HG03571 (cell line): ENCODE results near the gene GPR42.

Experiments
- ATAC-seq: cut with Tn5 transposase; IDR thresholded peaks from one replicate; pipeline ENCODE4 v1.9.1; 2021; ENCODE audit not compliant: unreplicated experiment

The GPR42 gene, protein sequence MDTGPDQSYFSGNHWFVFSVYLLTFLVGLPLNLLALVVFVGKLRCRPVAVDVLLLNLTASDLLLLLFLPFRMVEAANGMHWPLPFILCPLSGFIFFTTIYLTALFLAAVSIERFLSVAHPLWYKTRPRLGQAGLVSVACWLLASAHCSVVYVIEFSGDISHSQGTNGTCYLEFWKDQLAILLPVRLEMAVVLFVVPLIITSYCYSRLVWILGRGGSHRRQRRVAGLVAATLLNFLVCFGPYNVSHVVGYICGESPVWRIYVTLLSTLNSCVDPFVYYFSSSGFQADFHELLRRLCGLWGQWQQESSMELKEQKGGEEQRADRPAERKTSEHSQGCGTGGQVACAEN

DNA sequence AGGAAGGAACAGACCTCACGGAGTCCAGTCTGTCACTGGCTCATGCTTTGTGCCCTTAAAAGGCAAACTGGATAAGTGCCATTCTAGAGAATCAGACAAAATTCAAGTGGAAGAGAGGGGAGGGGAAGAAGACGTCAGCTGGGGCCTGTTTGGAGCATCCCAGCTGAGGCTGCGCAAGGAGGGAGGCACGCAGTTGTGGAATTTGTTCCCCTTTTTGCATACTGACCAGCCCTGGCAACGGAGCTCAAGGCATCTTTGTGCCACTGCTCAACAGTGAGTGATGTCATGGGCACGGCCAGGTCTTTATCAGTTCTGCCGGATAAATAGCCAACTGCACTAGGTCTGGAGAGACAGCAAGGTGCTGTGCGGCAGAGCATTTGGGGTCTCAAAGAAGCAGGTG is at the start of gene GPR42:
TSS of gene GPR42 (plus strand) at position 347 of the 400 bp plus-strand sequence. CDS start 292 bp downstream, outside the sequence.
- ATAC-seq = no peak

DNA sequence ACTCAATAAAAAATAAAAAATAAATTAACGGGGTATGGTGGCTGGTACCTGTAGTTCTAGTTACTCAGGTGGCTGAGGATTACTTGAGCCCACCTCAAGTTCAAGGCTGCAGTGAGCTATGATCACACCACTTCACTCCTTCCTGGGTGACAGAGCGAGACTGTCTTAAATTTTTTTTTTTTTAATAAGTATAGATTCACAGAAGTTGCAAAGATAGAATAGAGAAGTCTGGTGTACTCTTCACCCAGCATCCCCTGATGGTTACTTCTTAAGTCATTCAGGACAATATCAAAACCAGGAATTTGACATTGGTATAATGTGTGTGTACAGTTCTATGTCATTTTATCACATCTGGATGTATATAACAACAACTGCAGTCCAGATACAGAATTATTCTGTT is 49.6 kb upstream of the GPR42 start:
- no peak for ATAC-seq

DNA sequence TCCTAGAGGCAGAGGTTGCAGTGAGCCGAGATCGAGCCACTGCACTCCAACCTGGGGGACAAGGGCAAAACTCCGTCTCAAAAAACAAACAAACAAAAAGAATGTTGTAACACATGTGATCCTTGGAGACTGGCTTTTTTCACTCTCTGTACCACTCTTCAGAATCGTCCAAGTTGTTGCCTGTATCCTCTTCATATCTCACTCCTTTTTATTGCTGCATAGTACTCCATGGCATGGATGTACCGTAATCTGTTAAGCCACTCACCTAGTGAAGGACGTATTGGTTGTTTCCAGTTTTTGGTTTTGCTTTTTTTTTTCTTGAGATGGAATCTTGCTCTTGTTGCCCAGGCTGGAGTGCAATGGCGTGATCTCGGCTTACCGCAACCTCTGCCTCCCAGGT is 48.9 kb upstream of the GPR42 start:
- no peak for ATAC-seq

DNA sequence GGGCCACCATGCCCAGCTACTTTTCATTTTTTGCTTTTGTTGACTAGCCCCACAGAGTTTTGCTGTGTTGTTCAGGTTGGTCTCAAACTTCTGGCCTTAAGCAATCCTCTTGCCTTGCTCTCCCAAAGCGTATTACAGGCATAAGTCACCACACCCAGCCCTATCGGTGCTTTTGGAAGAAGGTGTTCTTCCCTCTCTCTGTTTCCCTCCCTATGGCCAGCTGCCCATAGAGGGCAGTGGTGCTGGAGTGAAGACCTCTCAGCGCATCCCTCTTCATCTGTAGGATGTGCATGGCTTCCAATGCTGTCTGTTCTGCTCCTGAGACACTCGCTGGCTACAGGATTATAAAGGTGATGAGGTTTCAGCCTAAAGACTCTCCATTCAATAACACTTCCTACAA is 43.2 kb upstream of the GPR42 start:
- ATAC-seq = no peak

DNA sequence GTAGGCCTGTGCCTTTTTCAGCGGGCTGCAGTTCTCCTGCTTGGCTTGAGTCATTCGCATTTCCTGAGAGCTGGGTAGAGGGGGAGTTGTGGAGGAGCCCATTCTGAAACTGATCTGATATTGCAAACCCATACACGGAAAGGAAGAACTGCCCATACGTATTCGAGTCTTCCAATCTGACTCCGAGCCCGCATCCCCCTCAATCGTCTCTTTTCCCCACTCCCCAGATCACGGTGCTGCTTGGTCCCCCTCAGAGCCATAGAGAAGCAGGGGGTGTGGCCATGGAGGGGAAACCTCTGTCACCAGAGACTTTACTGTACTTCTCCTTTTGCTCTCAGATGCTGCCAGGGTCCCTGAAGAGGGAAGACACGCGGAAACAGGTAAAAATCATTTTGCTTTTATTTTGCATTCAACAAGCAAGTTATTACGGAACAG is 42.0 kb upstream of the GPR42 start, which contains the start of gene CD22:
TSS of gene CD22 (plus strand) at position 337 of the 435 bp plus-strand sequence. CDS start 2,854 bp downstream, outside the sequence.
- no peak for ATAC-seq

DNA sequence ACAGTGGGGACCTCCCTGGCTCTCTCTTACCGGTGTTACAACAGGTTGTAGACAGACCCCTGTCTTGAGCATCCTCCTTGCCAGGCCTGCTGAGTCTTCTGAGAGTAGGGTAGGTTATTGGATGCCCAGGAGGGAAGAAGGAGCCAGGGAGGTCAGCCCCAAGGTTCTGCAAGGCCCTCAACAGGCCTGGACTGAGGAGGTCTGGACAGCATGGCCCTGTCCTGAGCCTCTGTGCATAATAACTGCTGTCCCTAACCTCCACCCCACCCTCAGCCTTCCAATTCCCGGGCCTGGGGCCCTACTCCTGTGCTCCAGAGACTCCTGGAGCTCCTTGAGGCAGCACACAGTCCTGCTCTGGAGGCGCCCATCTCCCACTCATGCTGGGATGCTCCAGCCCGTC is 41.5 kb upstream of the GPR42 start:
- no peak for ATAC-seq

DNA sequence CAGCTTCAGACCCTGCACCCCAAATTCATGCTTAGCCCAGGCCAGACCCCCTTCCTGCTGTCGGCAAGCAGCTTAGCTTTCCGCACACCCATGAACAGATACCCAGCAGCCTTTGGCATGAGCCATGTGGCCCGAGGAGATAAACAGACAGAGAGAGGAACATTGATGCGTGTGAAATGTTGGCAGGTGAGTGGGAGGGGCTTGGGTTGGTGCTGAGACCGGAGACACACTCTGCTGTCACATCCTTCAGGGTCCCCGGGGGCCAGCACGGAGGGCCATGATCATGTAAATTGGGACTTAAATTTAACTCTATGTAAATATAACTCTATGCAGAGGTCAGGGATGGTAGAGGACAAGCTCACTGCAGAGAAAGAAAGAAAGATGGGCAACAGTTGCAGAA is 40.4 kb upstream of the GPR42 start:
- ATAC-seq = peak; percentile 50

DNA sequence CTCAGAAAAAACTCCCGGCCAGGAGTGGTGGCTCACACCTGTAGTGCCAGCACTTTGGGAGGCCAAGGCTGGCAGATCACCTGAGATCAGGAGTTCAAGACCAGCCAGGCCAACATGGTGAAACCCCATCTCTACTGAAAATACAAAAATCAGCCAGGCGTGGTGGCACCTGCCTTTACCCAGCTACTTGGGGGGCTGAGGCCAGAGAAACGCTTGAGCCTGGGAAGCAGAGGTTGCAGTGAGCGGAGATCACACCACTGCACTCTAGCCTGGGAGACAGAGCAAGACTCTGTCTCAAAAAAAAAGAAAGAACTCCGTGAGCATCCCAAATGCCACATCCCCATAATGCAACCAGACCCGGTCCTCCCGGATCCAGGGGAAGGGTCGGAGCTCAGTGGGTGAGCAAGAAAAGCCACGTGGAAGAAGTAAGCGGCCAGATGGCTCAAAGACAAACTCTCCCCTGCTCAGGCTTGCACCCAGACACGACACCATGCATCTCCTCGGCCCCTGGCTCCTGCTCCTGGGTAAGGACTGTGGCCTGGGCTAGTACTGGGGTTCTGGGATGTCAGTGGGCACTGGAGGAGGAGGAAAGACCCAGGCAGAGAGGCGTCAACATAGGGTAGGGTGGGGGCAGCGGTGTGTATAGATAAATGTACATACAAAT is 39.2 kb upstream of the GPR42 start:
- no peak for ATAC-seq

DNA sequence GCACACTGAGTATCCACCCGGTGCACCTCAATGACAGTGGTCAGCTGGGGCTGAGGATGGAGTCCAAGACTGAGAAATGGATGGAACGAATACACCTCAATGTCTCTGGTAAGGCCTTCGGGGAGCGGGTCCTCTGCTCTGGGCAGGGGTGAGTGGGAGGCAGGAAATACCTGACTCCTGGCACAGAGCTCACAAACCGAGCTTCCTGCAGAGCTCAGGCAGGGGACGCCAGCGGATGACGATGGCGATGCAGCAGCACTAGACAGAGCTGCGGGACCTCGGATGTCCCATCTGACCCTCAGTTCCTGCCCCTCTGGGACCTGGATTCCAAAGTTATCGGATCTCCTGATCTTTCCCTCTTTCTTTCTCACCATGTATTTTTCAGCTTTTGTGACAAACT is 38.1 kb upstream of the GPR42 start:
- no peak for ATAC-seq

DNA sequence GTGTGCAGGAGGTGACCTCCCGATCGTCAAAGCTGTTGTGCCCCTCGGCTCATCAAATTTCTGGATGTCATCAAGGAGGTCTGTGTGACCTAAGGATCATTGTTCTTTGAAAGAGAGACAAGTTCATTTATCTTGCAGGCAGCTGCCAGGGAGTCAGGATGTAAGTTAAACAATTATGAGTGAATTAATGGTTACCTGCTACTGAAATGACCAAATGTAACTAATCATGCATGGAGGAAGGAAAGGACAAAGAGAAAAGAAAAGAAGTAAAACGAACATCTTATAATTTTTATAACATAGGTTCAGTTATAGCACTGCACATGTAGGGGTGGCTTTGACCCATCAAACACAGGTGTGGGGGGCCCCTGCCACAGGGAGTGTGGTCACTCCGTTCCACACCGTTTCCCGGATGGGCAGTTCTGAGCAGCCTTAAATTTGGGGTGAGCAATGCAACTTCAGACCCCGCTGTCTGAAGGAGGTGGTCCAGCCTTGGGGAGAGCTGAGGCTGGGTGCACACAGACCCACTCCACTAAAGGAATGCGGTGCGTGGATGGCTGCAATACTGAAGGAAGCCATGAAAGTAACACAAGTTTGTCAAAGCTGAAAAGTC is 36.6 kb upstream of the GPR42 start:
- no peak for ATAC-seq

DNA sequence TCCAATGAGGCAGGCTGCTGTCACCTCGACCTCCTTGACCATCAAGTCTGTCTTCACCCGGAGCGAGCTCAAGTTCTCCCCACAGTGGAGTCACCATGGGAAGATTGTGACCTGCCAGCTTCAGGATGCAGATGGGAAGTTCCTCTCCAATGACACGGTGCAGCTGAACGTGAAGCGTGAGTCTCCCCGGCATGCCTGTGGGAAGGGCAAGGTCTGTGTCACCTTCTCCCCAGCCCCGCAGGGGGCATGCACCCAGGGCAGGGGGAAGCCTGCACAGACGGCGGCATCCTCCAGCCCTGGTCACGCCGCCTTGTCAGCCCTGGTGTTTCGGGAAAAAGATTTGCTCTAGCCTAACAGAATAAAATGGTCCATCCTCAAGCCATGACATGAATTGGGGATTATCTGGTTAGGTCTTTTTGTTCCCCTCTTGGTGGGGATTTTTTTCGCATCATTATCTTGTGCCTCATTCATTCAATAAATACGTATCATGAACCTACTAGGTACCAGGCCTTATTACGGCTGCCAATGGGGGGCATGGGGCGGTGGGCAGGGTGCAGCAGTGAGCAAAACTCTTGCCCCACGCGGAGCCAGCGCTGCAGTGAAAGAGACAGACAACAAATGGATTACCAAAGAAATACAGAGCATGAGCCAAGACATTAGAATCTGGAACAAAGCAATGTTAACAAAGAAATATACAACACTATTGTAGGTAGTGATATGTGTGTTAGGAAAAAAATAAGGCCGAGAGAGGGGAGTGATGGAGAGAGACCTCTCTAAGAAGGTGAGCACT is 34.5 kb upstream of the GPR42 start:
- ATAC-seq = no peak

DNA sequence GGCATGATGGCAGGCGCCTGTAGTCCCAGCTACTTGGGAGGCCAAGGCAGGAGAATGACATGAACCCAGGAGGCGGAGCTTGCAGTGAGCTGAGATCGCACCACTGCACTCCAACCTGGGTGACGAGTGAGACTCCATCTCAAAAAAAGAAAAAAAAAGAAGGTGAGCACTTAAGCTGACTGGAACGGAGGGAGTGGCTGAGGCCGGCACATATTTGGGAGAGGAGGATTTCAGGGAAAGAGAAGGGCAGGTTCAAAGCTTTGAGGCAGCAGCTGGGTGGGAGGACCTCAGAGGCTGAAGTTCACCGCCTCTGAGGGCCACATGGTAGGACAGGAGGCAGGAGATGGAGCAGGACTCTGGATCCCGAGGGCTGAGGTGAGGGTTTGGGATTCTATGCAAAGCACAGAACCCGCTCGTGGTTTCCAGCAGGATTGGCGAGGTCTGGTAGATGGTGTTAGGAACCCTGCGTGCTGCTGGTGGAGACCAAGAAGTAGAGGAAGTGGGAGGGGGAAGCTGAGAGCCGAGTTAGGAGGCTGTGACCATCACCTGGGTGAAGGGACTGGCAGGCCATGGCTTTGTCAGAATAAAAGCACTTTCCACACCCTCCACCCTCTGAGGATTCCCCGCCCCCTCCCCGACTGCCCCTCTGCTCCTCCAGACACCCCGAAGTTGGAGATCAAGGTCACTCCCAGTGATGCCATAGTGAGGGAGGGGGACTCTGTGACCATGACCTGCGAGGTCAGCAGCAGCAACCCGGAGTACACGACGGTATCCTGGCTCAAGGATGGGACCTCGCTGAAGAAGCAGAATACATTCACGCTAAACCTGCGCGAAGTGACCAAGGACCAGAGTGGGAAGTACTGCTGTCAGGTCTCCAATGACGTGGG is 33.5 kb upstream of the GPR42 start:
- no peak for ATAC-seq

DNA sequence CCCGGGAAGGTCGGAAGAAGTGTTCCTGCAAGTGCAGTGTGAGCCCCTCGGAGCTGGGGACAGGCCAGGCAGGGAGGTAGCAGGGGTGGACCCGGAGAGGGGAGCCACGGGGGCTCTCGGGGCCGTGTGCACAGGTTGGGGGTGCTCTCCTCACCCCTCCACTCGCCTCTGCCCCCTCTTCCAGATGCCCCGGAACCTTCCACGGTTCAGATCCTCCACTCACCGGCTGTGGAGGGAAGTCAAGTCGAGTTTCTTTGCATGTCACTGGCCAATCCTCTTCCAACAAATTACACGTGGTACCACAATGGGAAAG is 32.9 kb upstream of the GPR42 start:
- ATAC-seq = no peak

DNA sequence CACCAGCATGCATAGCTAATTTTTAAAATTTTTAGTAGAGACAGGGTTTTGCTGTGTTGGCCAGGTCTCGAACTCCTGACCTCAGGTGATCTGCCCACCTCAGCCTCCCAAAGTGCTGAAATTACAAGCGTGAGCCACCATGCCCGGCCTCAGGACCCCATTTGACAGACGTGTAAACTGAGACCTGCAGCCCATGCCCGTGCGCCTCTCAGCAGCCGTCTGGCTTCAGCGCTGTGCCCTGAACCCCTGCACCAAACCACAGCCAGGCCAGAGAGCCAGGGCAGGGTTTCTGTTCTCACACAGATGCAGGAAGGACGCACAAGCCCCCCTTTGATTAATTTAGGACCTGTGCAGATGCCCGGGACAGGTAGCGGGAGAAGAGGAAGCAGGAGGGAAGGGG is 30.4 kb upstream of the GPR42 start:
- ATAC-seq = no peak

DNA sequence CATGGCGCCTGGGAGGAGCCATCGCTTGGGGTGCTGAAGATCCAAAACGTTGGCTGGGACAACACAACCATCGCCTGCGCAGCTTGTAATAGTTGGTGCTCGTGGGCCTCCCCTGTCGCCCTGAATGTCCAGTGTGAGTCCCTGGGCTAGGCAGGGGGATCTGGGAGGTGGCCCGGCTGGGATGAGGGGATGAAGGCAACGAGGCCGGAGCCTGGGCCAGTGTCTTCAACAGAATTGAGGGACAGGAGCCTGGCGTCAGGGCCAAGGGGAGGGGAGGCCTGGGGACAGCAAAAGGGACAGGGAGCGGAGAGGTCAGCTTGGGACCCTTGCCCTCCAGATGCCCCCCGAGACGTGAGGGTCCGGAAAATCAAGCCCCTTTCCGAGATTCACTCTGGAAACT is 29.9 kb upstream of the GPR42 start:
- ATAC-seq = no peak

DNA sequence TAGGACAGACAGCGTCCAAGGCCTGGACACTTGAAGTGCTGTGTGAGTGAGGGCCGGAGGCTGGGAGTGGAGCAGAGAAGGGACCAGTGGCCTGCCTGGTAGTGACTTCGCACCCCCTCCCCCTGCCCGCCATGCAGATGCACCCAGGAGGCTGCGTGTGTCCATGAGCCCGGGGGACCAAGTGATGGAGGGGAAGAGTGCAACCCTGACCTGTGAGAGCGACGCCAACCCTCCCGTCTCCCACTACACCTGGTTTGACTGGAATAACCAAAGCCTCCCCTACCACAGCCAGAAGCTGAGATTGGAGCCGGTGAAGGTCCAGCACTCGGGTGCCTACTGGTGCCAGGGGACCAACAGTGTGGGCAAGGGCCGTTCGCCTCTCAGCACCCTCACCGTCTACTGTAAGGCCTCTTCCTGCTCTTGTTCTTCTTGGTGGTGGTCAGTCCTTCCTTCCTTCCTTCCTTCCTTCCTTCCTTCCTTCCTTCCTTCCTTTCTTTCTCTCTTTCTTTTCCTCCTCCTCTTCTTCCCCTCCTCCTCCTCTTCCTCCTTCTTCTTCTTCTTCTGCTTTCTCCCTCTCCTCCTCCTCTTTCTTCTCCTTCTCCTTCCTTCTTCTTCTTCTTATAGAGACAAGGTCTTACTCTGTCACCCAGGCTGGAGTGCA is 29.2 kb upstream of the GPR42 start:
- ATAC-seq = no peak

DNA sequence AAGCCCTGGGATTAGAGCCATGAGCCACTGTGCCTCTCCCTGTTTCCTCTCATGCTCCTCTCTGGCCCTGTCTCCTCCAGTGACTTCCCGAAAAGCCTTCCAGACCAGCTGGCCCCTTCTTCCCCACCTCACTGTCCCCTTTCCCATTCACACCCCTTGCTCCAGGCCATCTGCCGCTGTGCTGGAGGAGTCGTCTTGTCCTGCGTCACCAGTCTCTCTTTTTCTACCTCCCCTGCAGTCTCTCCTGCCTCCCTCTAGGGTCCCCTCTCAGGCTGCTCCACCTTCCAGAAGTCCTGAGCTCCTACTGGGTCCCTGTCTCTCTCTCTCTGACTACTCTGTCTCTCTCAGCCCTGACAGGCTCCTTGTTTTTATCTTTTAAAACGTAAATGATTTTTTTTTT is 28.4 kb upstream of the GPR42 start:
- no peak for ATAC-seq

DNA sequence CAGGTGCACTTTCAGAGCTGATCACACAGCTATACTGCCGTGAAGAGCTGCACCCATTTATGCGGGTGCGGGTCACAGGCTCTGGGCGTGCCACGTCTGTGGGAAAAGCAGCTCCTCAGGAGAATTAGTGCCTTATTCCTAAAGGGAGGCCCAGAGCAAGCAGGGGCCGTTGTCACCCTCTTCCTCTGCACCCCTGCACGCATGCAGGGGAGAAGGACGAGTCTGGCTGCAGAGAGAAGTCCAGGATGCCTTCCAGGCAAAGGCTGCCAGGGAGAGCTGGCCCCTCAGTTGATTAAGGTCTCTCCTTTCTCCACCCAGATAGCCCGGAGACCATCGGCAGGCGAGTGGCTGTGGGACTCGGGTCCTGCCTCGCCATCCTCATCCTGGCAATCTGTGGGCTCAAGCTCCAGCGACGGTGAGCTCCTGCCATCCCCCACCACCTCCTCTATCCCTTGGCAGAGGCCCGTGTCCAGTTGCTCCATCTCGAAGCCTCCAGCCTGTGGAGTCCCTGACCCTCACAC is 26.3 kb upstream of the GPR42 start:
- no peak for ATAC-seq

DNA sequence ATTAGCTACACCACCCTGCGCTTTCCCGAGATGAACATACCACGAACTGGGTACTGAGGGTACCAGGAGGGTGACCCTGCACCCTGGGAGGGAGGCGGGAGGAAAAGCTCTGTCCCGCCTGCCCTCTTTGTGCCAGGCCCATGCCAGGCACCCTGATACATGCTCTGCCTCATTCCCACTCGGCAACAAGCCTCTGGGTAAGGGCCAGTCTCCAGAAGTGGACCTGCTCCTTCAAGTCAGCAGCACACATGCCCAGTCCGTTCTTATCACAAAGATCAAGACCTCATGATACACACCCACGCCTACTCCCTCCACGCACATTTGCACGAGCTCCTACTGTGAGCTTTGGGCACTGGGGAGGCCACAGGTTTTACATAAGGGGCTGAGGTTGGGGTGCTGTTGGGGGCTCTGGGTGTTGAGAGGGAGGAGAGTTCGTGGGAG is 25.2 kb upstream of the GPR42 start:
- no peak for ATAC-seq
